Stimulated activated CD8-positive, alpha-beta memory T cell treated with anti-CD3 and anti-CD28 coated beads, Interleukin-12 subunit alpha, Interleukin-12 subunit beta, amount 100 ng/mL, for 4 hours (primary cell): ENCODE measurements around the gene BARHL1.
"Not testable (repeated sequence)": the region's sequence is repeated elsewhere in the genome, so short reads cannot be mapped to it uniquely, and the experiment has no call there.

Experiments
- DNase-seq: peaks from one replicate; pipeline ENCODE4 v3.0.0-alpha.2; 2020; ENCODE audit warnings: low read depth

The BARHL1 gene

DNA sequence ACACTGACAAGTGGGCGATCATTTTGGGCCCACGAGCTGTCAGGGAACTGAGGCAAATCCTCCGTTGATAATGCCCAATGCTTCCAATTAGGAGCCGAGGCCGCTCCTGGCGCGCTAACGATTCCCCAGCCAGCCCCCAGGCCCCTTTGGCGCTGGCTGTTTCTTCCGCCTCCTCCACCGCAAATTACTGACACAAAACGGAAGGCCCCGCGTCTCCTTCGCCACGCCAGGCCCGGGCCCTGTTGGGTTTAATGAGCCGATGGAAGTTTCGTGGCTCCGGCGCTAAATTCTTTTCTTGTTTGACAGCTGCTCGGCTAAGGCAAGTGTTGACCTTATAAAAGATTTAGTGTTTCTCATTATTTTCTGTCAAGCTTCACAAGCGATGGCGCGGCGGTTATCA lies 25.7 kb upstream of the BARHL1 start:
- DNase-seq: no peak

DNA sequence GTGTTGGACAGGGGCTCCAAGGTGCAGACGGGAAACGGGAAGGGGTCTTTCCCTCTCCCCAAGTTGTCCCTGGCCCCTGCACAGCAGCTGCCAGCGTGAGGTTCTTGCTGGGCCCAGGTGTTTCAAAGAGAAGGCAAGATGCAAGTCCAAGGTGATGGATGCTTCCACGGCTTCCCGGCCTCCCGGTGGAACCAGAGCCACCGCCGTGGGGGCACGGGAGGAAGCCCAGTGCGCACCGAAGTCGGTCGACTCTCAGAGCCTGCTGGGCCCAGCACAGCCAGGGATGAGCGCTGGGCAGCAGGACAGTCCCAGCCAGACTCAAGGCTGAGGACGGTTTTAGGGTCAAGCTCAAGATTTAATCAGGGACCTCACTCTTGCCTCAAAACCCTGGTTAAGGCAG lies 25.2 kb upstream of the BARHL1 start:
- no peak for DNase-seq

DNA sequence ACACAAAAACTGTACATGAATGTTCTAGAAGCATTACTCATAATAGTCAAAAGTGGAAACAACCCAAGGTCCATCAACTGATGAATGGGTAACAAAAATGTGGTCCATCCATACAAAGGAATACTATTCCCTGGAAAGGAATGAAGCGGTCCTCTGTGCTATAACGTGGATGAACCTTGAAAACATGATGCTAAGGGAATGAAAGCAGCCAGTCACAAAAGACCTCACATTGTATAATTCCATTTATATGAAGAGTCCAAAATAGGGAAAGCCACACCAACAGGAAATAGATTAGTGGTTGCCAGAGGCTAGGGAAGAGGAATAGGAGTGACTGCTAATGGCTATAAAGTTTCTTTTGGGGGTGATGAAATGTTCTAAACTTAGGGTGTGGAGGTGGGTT lies 22.7 kb upstream of the BARHL1 start:
- no peak for DNase-seq

DNA sequence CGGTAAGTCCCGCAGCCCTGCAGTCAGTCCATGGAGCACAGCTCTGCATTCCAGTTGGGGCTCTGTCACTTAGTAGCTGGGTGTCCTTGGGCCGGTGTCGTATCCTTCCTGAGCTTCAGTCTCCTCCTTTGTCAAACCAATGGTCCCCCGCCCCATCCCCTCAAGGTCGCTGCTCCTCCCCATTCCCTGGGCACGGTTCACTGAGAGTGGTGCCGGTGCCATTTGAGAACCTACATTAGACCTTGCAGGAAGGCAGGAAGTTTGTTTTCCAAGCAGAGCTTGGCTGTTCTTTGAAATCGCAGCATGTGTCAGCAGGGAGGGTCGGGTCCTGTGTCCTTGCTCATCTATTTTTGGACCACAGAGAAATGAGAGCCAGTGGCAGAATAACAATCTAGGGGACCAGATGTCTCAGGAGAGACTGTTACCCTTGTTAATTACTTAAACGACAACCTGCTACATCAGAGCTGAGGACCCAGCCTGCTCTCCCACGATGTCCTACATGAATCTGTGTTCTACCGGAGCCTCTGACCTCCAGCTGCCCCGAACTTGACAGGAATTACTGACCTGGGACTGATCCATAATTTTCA lies 21.7 kb upstream of the BARHL1 start:
- DNase-seq: no peak

DNA sequence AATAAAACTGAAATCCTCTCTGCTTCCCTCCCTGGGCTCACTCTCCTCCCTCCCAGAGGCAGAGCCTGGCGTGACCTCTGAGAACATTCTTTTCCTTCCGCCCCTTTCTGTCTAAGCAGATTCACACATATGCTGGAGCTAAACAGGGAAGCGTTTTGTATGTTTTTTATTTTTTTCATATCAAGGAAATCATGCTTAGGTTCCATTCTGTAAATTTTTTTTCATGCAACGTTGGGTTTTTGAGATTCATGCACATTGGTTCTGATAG lies 20.2 kb upstream of the BARHL1 start:
- DNase-seq: no peak

DNA sequence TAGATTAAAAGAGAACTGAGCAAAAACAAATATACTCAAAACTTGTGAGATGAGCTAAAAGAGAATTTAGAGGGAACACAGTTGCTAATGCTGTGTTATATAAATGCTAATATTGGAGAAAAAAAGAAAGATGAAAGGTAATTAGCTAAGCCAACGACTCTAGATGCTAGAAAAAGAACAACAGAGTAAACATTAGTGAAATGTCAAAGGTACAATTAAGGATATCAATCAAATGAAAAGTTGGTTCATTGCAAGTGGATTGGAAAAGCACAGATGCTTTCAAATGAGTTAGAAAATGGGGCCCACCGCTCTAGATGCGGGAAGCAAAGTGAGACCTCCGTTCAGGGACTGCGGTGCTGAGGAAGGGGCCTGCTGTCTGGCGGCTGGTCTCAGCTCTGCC lies 17.9 kb upstream of the BARHL1 start:
- no peak for DNase-seq

DNA sequence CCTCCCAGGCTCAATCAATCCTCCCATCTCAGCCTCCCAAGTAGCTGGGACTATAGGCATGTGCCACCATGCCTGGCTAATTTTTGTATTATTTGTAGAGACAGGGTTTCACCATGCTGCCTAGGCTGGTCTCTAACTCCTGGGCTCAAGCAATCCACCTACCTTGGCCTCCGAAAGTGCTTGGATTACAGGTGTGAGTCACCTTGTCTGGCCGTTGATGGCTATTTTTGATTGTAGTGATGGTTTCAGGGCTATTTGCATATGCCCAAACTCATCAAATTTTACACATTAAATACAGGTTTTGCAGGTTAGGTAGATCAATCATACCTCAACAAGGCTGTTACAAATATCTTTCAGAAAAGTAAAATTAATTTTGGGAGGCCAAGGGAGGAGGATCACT lies 13.6 kb upstream of the BARHL1 start:
- not testable (repeated sequence) for DNase-seq

DNA sequence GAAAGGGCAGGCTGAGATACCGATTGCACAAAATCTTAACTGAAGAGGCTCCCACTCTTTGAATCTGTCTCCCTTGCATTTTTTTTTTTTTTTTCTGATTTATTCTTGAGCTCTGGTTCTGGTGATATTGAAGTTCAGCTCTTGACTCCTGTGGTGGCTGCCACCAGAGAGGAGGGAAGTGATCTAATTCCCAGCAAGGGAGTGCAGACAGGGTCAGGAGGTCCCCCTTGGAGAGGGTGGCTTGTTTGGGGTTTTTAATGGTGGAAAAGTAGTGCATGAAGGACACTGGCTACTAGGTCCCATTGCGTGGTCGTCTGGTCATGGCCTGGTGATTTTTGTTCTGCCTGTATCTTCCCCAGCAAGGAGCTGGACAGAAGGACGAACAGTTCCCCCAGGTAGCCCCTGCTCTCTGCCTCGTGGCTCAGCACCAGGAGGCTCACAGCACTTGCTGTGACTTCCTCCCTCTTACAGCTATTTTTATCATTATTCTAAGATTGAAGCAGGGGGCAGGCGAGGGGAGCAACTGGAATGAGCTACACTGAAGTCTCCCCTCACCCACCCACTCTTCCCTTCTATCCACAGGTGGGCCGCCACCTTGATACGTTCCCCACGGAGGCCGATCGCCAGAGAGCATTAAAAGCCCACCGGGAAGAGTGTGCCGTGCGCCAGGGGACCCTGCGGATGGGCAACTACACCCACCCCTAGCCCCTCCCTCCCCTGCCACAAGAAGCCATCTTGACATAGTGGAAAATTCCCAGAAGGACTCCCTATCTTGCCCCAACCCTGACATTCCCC lies 10.4 kb upstream of the BARHL1 start:
- DNase-seq: no peak

DNA sequence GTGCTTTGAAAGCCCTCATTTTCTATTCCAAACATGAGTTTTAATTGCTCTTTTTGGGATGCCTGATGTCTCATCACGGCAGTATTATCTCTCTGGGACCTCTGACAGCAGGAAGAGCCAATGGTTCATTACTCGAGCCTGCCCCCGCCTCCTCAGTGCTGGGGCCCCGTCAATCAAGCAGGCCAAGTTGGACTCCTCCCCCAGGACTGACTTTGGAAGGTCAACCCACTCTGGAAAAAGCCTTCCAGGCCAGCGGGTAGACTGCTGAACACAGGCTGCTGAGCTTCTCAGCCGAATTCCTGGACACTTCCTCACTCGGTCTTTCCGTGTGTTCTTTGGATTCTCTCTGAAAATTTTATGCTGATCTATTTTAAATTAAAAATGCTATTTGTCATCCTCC lies 9.5 kb upstream of the BARHL1 start:
- no peak for DNase-seq

DNA sequence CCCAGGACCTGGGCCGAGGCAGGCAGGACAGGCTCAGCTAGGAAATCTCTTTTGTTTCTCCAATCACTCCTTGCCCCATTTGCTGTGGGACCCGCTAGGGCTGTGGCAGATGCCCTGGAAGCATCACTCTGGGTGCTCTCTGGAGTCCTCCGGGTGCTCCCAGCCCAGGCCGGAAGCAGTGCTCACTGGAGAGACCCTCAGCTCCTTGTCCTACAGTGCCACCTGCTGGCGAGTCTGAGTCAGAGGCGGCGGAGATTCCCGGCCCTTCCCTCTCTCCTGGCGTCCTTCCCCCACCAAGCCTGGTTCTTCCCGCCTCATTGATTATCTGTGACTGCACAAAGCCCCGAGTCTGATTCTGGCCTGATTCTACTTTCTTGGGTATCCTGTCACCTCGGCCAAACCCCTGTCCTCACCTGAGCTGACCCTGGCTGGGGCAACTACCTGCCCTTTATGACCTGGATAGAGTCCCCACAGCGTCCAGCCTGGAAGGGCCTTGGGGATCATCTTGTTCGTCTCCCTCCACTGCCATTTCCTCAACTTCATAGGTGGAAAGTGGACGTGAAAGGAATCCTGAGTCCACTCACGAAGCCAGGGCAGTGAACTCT lies 7.3 kb upstream of the BARHL1 start:
- DNase-seq: no peak

DNA sequence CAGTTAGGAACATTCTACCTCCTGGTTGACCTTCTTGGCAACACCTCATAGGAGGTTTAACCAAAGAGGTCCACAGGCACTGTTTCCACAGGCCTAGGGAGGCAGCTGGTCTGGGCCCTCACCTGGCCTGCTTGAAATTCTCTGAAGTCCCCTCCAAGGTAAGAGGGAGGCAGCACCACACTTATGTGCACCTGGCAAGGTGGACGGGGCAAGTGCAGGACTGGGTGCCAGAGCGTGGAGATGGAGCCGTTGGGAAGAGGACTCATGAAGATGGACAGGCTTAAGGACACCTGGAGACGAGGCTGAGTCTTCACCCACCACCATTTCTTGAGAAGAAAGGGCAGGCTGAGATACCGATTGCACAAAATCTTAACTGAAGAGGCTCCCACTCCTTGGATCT lies 6.6 kb upstream of the BARHL1 start:
- no peak for DNase-seq

DNA sequence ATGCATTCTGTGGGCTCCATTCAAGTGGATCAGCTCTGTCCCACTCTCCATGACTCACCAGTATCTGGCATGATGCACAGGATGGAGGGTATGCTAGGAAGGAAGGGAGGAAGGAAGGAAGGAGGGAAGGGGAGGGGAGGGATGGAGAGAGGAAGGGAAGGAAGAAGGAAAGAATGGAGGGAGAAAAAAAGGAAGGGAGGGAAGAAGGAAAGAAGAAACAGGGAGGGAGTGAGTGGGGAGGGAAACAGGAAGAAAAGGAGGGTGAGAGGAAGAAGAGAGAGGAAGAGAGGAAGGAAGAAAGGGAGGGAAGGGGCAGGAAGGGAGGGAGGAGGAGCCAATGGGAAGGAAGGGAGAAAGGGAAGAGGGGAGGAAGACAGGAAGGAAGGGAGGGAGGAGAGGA lies 5.3 kb upstream of the BARHL1 start:
- DNase-seq: no peak

DNA sequence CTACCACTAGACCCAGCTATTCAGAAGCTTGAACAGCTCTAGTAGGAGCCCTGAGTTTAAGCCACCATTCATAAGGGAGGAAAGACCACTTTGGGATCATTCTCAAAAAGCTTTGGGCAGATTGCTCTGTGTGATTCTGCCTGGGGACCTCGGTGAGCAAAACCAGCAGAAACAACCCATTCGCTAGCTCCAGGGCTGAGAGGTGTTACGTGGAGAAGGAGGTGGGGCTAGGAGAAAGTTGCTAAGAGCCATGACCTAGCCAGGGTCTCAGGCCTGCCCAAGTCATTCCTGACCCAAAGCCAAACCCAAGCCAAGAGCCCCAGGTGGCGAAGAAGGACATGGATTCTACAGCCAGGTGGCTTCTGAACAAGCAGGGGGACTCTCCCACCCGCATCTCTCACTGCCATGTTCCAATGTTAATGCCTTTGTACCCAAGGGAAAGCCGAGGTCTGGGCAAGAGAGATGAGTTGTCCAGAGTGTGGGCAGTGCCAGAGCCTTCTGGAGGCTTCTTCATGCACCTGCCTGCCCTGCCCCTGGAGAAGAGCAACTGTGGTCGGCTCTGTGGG lies 4.0 kb upstream of the BARHL1 start:
- no peak for DNase-seq

DNA sequence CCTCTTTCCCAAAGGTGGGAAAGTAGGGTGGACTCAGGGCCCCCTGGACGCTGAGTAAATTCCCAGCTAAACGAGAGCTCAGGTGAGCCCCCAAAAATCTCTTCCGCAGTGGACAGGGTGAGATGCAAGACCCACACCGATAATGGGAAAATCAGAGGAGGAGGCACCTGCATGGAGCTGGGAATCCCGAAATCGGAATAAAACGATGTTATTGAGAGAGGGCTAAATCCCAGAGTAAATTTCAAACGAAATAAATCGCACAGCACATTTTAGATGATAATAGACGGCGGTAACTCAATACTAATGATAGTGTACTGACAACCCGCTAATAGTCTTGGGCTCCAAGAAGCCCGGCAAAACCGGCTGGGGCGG lies 3.0 kb upstream of the BARHL1 start:
- no peak for DNase-seq

DNA sequence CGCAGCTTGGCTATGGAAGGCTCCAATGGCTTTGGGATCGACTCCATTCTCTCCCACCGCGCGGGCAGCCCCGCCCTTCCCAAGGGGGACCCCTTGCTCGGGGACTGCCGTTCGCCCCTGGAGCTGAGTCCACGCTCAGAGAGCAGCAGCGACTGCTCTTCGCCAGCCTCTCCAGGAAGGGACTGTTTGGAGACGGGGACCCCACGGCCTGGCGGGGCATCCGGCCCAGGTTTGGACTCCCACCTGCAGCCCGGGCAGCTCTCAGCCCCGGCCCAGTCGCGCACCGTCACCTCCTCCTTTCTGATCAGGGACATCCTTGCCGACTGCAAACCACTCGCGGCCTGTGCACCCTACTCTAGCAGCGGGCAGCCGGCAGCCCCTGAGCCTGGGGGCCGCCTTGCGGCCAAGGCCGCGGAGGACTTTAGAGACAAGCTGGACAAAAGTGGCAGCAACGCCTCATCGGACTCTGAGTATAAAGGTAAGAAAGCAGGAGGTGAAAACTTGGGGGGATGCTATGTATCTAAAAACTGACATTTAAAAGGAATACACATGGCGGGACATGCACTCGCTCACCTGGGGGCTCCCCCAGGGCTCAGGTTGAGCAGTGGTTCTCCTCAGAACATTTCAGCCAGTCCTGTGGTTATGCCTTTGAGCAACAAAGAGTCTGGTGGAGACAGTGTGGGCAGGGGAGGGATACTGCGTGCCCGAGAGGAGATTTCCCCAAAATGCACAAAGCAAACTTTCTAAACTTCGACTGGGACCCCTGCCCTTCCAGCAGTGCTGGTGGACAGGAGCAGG lies 579 bp downstream of the BARHL1 start:
- DNase-seq: no peak

DNA sequence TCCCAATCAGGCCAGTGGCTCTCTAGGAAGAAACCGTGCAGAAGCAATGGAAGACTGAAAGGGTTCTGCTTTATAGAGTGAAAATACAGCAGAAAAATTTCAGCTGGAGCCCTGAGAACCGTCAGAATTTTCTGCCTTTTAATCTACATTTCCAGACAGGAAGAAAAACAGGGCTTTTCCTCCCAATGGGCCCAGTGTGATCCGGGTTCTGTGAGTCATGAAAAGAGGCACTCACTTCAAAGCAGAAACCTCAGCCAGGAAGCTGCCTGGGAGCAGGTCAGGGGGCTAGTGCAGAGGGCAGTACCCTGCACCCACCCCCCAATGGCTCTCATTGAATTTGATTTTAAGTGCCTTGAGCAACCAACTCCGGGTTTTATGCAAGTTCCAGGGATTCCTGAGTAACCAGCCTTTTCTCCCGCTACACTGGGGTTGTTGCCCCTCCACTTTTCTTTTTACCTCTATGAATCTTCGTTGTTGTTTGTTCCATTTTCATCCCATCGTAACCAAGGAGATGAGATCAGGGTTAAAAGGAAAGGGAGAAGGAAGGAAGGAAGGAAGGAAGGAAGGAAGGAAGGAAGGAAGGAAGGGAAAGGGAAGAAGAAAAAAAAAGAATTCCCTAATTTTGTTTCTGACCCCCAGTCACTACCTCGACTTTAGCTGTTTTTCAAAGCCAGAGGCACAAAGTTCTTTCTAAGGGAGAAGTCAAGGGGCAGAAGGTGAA lies 1.3 kb downstream of the BARHL1 start:
- no peak for DNase-seq

DNA sequence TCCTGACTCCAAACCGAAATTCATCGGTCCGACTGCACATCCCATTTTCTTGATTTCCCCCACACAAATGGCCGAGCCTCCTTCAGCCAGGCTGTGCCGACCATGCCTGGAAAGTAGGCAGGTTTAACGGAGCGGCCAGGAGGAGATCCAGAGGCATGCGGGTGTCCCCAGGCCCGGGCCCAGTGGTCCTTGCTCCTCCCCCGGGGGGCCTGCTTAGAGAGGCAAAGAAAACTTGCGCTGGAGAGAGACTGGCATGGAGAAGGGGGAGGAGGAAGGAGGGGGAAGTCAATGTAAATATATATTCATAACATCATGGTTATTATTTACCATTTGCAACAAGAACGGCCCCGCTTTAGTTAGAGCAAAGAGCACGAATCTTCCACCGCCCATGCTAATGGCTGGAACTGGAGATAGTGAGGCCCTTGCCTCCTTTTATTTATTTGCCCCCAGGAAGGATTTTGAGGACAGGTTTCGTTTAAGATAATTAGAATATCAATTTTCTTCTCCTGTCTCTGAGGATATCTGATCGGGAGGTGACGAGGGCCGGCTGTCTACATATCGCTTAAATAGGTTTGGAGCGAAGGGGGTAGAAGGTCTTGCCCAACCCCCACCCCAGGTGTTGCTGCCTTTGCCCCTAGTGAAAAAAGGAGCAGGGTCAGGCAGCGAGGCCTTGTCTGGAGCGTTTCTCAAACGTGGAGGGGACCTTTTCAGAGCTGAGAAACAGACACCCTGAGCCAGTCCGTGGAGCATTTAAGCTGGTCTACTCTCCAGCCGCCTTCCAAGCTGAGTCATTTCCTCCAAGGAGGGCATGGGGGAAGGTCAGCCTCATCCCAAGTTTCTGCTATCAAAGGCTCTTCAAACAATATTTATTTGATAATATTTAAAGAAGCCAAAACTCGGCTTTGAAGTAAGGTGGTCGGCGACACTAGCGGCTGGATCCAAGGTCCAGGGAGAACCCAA lies 2.5 kb downstream of the BARHL1 start:
- no peak for DNase-seq

DNA sequence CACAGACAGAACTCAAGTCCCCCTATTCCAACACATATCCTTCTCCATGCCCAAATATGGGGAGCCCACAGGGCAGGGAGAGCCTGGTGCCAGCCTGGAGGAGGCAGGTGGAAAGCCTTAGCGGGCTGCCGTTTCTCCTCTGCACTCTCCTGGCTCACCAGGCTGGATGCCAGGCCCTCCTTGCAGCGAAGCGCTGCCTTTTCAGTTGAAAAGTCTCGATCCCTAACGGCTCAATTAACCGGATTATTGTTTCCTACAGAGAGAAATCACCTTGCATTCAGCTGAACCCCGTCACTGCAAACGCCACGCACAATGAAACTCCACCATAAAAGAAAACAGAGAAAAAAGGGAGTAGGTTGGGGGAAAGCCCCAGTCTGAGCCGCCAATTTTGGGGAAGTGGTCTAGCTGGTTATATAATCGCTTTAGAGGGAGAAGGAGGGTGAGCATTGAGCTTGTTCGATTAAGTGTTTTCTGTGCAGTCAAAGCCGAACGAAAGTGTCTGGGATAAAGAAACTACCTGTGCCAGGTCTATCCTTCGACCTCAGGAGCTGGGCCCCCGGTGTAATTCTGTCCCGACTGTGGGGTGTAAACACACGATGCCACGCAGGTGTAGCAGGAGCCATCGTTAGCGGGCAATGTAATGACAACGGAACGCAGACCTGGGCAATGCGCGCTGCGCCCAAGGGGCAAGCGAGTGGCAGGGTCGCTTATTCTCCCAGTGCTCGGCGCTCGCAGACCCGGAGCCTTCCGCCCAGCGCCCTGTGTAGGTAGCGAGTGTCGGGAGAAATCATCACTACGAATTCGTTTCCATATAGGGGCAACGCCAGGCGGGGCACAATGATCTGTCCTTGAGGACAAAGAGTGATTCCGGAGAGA lies 3.8 kb downstream of the BARHL1 start:
- no peak for DNase-seq

DNA sequence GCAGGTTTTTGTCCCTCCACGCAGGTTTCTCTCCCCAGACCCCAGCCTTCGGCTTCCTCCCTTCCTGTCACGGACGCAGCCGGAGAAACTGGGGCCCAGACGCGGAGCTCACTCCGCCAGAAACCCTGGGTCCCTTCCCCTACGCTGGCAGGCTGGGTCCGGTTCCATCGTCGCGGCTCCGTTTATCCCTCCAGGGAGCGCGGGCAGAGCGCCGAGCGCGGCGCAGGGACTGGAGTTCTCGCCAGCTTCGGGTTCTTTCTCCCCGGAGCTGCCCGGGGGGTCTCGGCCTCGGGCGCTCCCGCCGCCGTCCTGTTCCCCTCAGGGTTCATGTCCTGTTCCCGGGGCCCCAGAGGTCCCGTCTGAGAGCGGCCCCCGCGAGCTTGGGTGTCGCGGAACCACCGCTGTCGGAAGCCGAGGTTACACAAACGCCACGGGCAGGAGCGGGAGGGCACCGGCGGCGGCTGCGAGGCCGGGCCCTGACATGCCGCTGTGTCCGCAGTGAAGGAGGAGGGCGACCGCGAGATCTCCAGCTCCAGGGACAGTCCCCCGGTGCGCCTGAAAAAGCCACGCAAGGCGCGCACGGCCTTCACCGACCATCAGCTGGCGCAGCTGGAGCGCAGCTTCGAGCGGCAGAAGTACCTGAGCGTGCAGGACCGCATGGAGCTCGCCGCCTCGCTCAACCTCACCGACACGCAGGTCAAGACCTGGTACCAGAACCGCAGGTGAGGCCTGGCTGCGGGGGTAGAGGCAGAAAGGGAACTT lies 4.6 kb downstream of the BARHL1 start:
- no peak for DNase-seq
